Body of pancreas (tissue), 4 donors: ENCODE data around the gene SCN2B.

Experiments used
- CTCF ChIP-seq, 7 experiments: fragments of 450-650 bp in 4 of 7; fragments of 200-600 bp in 3 of 7; sonication (generic) in 3 of 7; IDR thresholded peaks; one replicate each; pipeline ENCODE4 v1.5.1; 2016 to 2019; ENCODE audit warnings: antibody characterized with exemption in 7 of 7
- POLR2A ChIP-seq, 3 donors: fragments of 450-650 bp; IDR thresholded peaks; one replicate each; pipeline ENCODE4 v1.6.1; 2016; ENCODE audit warnings: antibody characterized with exemption in 3 of 3, mild to moderate bottlenecking in 2 of 3

GRCh38 chr11:118151431-118151830 is 25.0 kb downstream of the SCN2B start:
- TF ChIP-seq CTCF (IDR thresholded peaks at IDR 0.05) (no peak), POLR2A (IDR thresholded peaks at IDR 0.05) (no peak)
